GM12878 (cell line): Measurements from ENCODE around the gene CA5A. TPM values are rescaled to one million over a fixed set of nuclear protein-coding genes. Genes with fewer than 3 reads are reported as not detected.

Experiments used
- ATAC-seq: fragments of 200-7000 bp; cut with Tn5 transposase; 3 replicates; pipeline ENCODE4 v1.9.1; 2020; ENCODE audit warnings: mild to moderate bottlenecking, moderate library complexity
- BruUV-seq: library from RNA; stranded (reverse); fragments of 400-500 nt; replicated peaks from 2 replicates; lab custom pipeline; 2021; lab: Mats Ljungman, UMichigan
- CTCF ChIA-PET: fragments of 300-600 bp; sonication (Branson Sonifier 250); formaldehyde crosslinking; extraction: SDS; loops from one replicate; lab custom pipeline; 2021; ENCODE audit warnings: inconsistent platforms; lab: Yijun Ruan, JAX
- POLR2A ChIA-PET: fragments of 350-600 bp; formaldehyde crosslinking; extraction: SDS; loops from one replicate; lab custom pipeline; 2021; ENCODE audit warnings: inconsistent platforms; lab: Charles Lee
- RAD21 ChIA-PET: fragments of 300-600 bp; sonication (Branson Sonifier 250); formaldehyde crosslinking; loops from one replicate; lab custom pipeline; 2023; ENCODE audit warnings: antibody characterized with exemption; ENCODE audit not compliant: unreplicated experiment; lab: Charles Lee
- SMC1A ChIA-PET: fragments of 300-600 bp; sonication (Branson Sonifier 250); formaldehyde crosslinking; loops from one replicate; lab custom pipeline; 2023; ENCODE audit not compliant: unreplicated experiment, uncharacterized antibody; lab: Charles Lee
- DNase-seq: peaks from one replicate; pipeline ENCODE4 v3.0.0-alpha.2; 2011; ENCODE audit warnings: low read depth, low spot score
- FAIRE-seq: peaks from 3 replicates; lab custom pipeline; 2011; peaks lifted over from hg19 to GRCh38; lab: Jason Lieb, UNC
- H2AFZ ChIP-seq: 2 replicates; pipeline ENCODE4 v1.6.0; 2011; ENCODE audit warnings: low read depth, low read length, control low read depth; ENCODE audit not compliant: control insufficient read depth
- H3K27ac ChIP-seq: 2 replicates; pipeline ENCODE4 v1.5.1; 2011; ENCODE audit warnings: control low read depth; ENCODE audit not compliant: control insufficient read depth, insufficient read depth
- H3K27me3 ChIP-seq, 2 experiments: replicated peaks in 1 of 2; 2 replicates each; pipeline versions ENCODE4 v1.6.0 to v1.6.1; 2011; ENCODE audit warnings: low read length in 1 of 2; ENCODE audit not compliant: control insufficient read depth in 2 of 2, insufficient read depth in 2 of 2
- H3K36me3 ChIP-seq, 2 experiments: 2 replicates each; pipeline ENCODE4 v1.5.1; 2011; ENCODE audit warnings: low read length in 1 of 2; ENCODE audit not compliant: control insufficient read depth in 2 of 2, insufficient read depth in 2 of 2
- H3K4me1 ChIP-seq: 2 replicates; pipeline ENCODE4 v1.6.1; 2011; ENCODE audit warnings: mild to moderate bottlenecking, low read length, moderate library complexity, mixed read lengths; ENCODE audit not compliant: control insufficient read depth, insufficient read depth
- H3K4me2 ChIP-seq: 2 replicates; pipeline ENCODE4 v1.6.0; 2011; ENCODE audit warnings: control low read depth; ENCODE audit not compliant: control insufficient read depth, insufficient read depth
- H3K4me3 ChIP-seq: fragments of 200-600 bp; sonication (generic); 2 replicates; pipeline ENCODE4 v1.5.1; 2016
- H3K79me2 ChIP-seq: 2 replicates; pipeline ENCODE4 v1.6.0; 2011; ENCODE audit warnings: low read length; ENCODE audit not compliant: control insufficient read depth, insufficient read depth
- H3K9ac ChIP-seq: 2 replicates; pipeline ENCODE4 v1.8.0; 2011; ENCODE audit warnings: low read length, control low read depth, mixed read lengths; ENCODE audit not compliant: control insufficient read depth, insufficient read depth
- H3K9me3 ChIP-seq: replicated peaks from 3 replicates; pipeline ENCODE4 v1.5.1; 2011; ENCODE audit warnings: mild to moderate bottlenecking, low read length; ENCODE audit not compliant: control insufficient read depth, insufficient read depth
- H4K20me1 ChIP-seq: 2 replicates; pipeline ENCODE4 v1.6.0; 2011; ENCODE audit not compliant: control insufficient read depth, insufficient read depth
- CEBPB ChIP-seq, 2 experiments: fragments of 150-350 bp in 1 of 2; IDR thresholded peaks; 2 replicates each; pipeline ENCODE4 v1.6.1; 2012 to 2014; ENCODE audit warnings: low read depth in 2 of 2, low read length in 2 of 2, borderline replicate concordance in 1 of 2, inconsistent platforms in 1 of 2
- KLF5 ChIP-seq: fragments of 450-650 bp; IDR thresholded peaks from 2 replicates; pipeline ENCODE4 v1.6.1; 2014; ENCODE audit warnings: mild to moderate bottlenecking; ENCODE audit not compliant: partially characterized antibody
- POLR2A ChIP-seq: IDR thresholded peaks from 2 replicates; pipeline ENCODE4 v1.6.1; 2011; ENCODE audit warnings: low read depth, mild to moderate bottlenecking, low read length
- POLR2AphosphoS5 ChIP-seq: IDR thresholded peaks from 2 replicates; pipeline ENCODE4 v1.6.1; 2011; ENCODE audit warnings: mild to moderate bottlenecking, low read length, inconsistent platforms
- RAD51 ChIP-seq: fragments of 450-650 bp; IDR thresholded peaks from 2 replicates; pipeline ENCODE4 v1.6.1; 2016; ENCODE audit warnings: moderate library complexity, mild to moderate bottlenecking, inconsistent platforms
- SREBF2 ChIP-seq: IDR thresholded peaks from 2 replicates; pipeline ENCODE4 v1.6.1; 2012; ENCODE audit warnings: mild to moderate bottlenecking, low read length
- TCF3 ChIP-seq: IDR thresholded peaks from 2 replicates; pipeline ENCODE4 v1.6.1; 2012; ENCODE audit warnings: low read depth, mild to moderate bottlenecking, low read length, borderline replicate concordance; ENCODE audit not compliant: insufficient read depth
- TCF7 ChIP-seq: IDR thresholded peaks from 2 replicates; pipeline ENCODE4 v1.6.1; 2014; ENCODE audit warnings: antibody characterized with exemption, borderline replicate concordance
- USF1 ChIP-seq: IDR thresholded peaks from 2 replicates; pipeline ENCODE4 v1.6.1; 2011; ENCODE audit warnings: borderline replicate concordance, low read depth, mild to moderate bottlenecking, moderate library complexity, mixed read lengths, low read length; ENCODE audit not compliant: insufficient read depth; ENCODE audit errors: extremely low read length
- ZZZ3 ChIP-seq: IDR thresholded peaks from 2 replicates; pipeline ENCODE4 v1.6.1; 2011; ENCODE audit warnings: low read depth; ENCODE audit not compliant: control insufficient read depth, insufficient read length
- WGBS: methylation state at CpG from one replicate; pipeline ENCODE4 v1.1.6; 2016; ENCODE audit warnings: low lambda C conversion rate; ENCODE audit not compliant: insufficient replicate concordance, insufficient coverage; ENCODE audit errors: missing lambda C conversion rate; 5-methylcytosine and 5-hydroxymethylcytosine counted together
- in situ Hi-C: fragments of 300-500 bp; cut with MboI; formaldehyde crosslinking; loops from 9 replicates; pipeline ENCODE4 v1.14.3; 2018; ENCODE audit warnings: mixed read lengths
- intact Hi-C: fragments of 100-400 bp; cut with micrococcal nuclease; formaldehyde crosslinking; loops from one replicate; pipeline ENCODE4 v1.14.2; 2022; ENCODE audit not compliant: unreplicated experiment
- polyA plus RNA-seq, 11 experiments: library from polyadenylated mRNA; depleted of rRNA in 4 of 11; unstranded in 6 of 11; stranded (reverse) in 5 of 11; fragments of >200 nt; fragmentation: Nextera tagmentation in 4 of 11; fragmentation: Illumina TruSeq in 1 of 11; extraction: Ambion mirVana in 4 of 11; extraction: Trizol in 1 of 11; gene quantifications; 1 replicate in 1 of 11; 2 replicates in 10 of 11; pipeline versions ENCODE4 v1.2.1 to v1.2.3, GENCODE V29; 2011 to 2016; ENCODE audit warnings: inconsistent platforms in 2 of 11, missing spikeins in 2 of 11, low read depth in 1 of 11
- total RNA-seq, 4 experiments: library from RNA; depleted of rRNA in 3 of 4; stranded (reverse); fragments of >200 nt in 3 of 4; fragmentation: Illumina TruSeq in 1 of 4; extraction: Trizol in 1 of 4; gene quantifications; 2 replicates each; pipeline versions ENCODE4 v1.2.1 to v1.2.3, GENCODE V29; 2013 to 2021
- TF ChIP-seq, protein P1 (sequence below): fragments of 450-650 bp; IDR thresholded peaks from 2 replicates; pipeline ENCODE4 v1.6.1; 2016; ENCODE audit warnings: mild to moderate bottlenecking

CA5A gene
- total and polyA plus RNA-seq, 10 of the 15 experiments (the other 5 are each of a cell fraction or from before 2014, with no cell fraction given) = not detected

DNA sequence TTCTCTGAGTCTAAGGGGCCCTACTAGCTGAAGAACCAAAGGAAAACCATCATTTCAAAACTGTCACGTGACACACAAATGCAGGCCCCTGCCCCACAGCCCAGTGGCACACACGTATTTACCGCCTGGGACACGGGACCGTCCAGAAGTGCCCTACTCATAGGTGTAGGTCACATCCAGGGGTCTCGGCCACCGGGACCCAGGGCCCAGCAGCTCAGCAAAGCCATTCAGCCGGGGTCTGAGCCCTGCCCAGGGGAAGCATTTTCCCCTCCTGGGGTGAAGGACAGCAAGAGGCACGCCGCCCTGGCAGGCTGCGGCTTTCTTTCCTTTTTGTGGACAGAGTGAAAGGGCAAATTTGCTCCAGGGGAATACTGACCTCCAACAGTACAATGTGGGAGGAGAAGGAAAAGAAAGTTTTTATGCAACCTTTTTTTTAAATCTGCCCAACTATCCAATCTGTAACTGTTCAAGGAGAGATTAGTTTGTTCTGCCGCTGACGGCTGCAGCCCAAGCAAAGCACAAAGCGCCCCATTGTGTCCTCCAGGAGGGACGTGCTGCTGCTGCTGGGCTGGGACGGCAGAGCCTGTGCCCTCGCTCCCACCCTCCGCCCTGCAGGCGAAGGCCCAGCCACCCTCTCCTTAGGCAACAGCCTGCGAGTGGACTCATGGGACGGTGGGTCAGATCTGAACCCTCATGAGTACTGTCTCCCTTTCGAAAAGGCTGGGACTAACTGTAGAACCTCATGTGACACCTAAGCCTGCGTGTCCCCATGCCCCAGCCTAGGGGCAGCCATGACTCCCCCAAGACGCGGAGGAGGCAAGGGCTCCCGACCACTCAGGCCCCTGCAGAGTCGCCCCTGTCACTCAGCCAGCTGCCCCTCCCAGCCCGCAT is 88.3 kb downstream of the CA5A start:
- peak; percentile 42; the same call in 1 of the 2 replicates for TF ChIP-seq POLR2AphosphoS5
- TF ChIP-seq POLR2A = peak; percentile 48; the same call in 1 of the 2 replicates
- TF ChIP-seq TCF3 = no peak
- TF ChIP-seq RAD51 = peak; percentile 28; the same call in 1 of the 2 replicates
- no peaks in the 10 kb centered on the region; the same call in 1 of the 2 replicates for H4K20me1 ChIP-seq
- no peak overlapping the region for H2AFZ ChIP-seq
- H3K27me3 ChIP-seq = no peaks in the 10 kb centered on the region
- DNase-seq (no peak), FAIRE-seq (no peak), ATAC-seq (no peak)
- H3K4me3 ChIP-seq = no peak overlapping the region
- in situ Hi-C loops (no loop called here), intact Hi-C loops (no loop called here)
- POLR2A ChIA-PET = interaction anchor here (1.0 kb wide), 1 partner anchor 12 kb away, joined by 3 read pairs; no protein-coding TSS in a partner anchor
- no peak overlapping the region for H3K4me2 ChIP-seq
- H3K9me3 ChIP-seq = no peaks in the 10 kb centered on the region
- RAD21 ChIA-PET = interaction anchor here (2.5 to 2.7 kb wide), 2 partner anchors 17 to 27 kb away, joined by 15 to 22 read pairs; no protein-coding TSS in a partner anchor
- H3K9ac ChIP-seq = no peak overlapping the region
- peaks cover 9% of the 10 kb centered on the region for H3K4me1 ChIP-seq
- peaks cover 27 to 63% of the 10 kb centered on the region in 2 experiments for H3K36me3 ChIP-seq
- CTCF ChIA-PET = interaction anchor here (0.6 to 9.8 kb wide), 11 partner anchors 21 to 68 kb away, joined by 3 to 213 read pairs (median 16); partner anchors contain the start of gene SLC7A5
- WGBS = 97% methylated on average over 28 of the region's 28 CpGs
- no TSS peak for BruUV-seq
- SMC1A ChIA-PET = interaction anchor here (0.9 to 7.4 kb wide), 4 partner anchors 21 to 69 kb away, joined by 3 to 122 read pairs (median 8); partner anchors contain the start of gene SLC7A5
- peaks cover 22% of the 10 kb centered on the region for H3K79me2 ChIP-seq
- no peak overlapping the region for H3K27ac ChIP-seq

DNA sequence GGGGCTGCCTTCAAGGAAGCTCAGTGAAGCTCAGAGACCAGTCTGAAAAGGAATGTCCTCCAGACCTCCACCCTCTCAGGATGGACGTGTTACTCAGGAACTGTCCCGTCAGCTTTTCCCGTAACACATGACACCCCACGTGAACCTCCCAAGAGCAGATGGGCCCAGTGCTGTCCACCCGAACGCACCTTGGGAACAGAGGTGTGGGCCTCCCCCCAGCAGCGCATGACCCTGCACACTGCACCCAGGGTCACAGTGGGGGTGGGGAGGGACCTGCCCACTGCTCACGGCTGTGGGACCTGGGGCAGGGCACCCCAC is 88.9 kb downstream of the CA5A start:
- no peak for DNase-seq
- H3K4me3 ChIP-seq = no peak overlapping the region
- ChIA-PET SMC1A (interaction anchor here (0.9 to 7.4 kb wide), 4 partner anchors 21 to 68 kb away, joined by 3 to 122 read pairs (median 4); partner anchors contain the start of gene SLC7A5), RAD21 (no interaction called here), POLR2A (interaction anchor here (1.0 kb wide), 1 partner anchor 12 kb away, joined by 3 read pairs; no protein-coding TSS in a partner anchor), CTCF (interaction anchor here (0.6 to 2.5 kb wide), 5 partner anchors 24 to 67 kb away, joined by 3 to 30 read pairs (median 3); no protein-coding TSS in a partner anchor)
- no peak overlapping the region for H2AFZ ChIP-seq
- no peak overlapping the region for H3K4me2 ChIP-seq
- peaks cover 9% of the 10 kb centered on the region for H3K4me1 ChIP-seq
- H3K9ac ChIP-seq = no peak overlapping the region
- no peak for FAIRE-seq
- no peak overlapping the region for H3K27ac ChIP-seq
- in situ Hi-C loops = no loop called here
- TF ChIP-seq POLR2A = peak; percentile 65; the same call in 1 of the 2 replicates
- no peak for TF ChIP-seq ZZZ3
- no peak for TF ChIP-seq CEBPB (IDR thresholded peaks at IDR 0.05; ENCODE audit: borderline replicate concordance in 1 of 2, low read depth in 2 of 2, low read length in 2 of 2)
- TF ChIP-seq, protein P1, sequence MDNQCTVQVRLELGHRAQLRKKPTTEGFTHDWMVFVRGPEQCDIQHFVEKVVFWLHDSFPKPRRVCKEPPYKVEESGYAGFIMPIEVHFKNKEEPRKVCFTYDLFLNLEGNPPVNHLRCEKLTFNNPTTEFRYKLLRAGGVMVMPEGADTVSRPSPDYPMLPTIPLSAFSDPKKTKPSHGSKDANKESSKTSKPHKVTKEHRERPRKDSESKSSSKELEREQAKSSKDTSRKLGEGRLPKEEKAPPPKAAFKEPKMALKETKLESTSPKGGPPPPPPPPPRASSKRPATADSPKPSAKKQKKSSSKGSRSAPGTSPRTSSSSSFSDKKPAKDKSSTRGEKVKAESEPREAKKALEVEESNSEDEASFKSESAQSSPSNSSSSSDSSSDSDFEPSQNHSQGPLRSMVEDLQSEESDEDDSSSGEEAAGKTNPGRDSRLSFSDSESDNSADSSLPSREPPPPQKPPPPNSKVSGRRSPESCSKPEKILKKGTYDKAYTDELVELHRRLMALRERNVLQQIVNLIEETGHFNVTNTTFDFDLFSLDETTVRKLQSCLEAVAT = no peak
- TF ChIP-seq USF1 = no peak
- no peak for TF ChIP-seq TCF7
- no peak for TF ChIP-seq SREBF2
- no peak; the same call in 1 of the 2 replicates for TF ChIP-seq POLR2AphosphoS5
- no peak for TF ChIP-seq KLF5
- no peaks in the 10 kb centered on the region for H3K9me3 ChIP-seq
- WGBS = 94% methylated on average over 8 of the region's 8 CpGs
- no peaks in the 10 kb centered on the region; the same call in 1 of the 2 replicates for H4K20me1 ChIP-seq
- H3K36me3 ChIP-seq = peaks cover 26 to 69% of the 10 kb centered on the region in 2 experiments
- ATAC-seq = no peak
- peaks cover 17% of the 10 kb centered on the region for H3K79me2 ChIP-seq
- no peaks in the 10 kb centered on the region for H3K27me3 ChIP-seq
- no TSS peak for BruUV-seq
- intact Hi-C loops = no loop called here
